ENCODE data around the gene ITGA11. TPM values are rescaled to one million over a fixed set of nuclear protein-coding genes. Genes with fewer than 3 reads are reported as not detected.

The ITGA11 gene
- total and polyA plus RNA-seq, 2 of the 4 experiments (the other 2 are of a cell fraction) = 4.1 to 6.6 TPM

DNA sequence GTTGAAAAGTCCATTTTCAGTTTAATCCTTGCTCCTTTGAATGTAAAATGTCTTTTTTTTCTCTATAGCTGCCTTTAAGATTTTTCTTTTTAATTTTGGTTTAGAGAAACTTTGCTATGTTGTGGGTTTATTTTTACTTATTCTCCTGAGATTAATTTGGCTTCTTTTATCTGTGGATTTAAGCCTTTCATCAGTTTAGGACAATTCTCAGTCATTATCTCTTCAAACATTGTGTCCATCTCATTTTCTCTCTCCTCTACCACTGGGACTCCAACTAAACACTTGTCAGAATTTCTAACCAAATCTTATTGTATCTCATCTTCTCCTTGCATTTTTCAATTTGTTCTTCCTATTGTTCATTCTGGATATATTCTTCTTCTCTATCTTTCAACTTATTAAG lies 12.4 kb upstream of the ITGA11 start:
- H3K27ac ChIP-seq (ENCODE audit: insufficient read depth, low read length) = no peak overlapping the region
- H3K14ac ChIP-seq (replicated peaks; ENCODE audit: low read depth, low read length) = no peak overlapping the region
- H3K23ac ChIP-seq (ENCODE audit: low read depth, low read length) = no peak overlapping the region
- H2BK120ac ChIP-seq (ENCODE audit: low read depth, low read length) = no peak overlapping the region
- H4K20me1 ChIP-seq (ENCODE audit: insufficient read depth, low read length) = no peaks in the 10 kb centered on the region
- H2AK9ac ChIP-seq (replicated peaks; ENCODE audit: low read depth, low read length, poor library complexity) = no peak overlapping the region
- no TSS peak for BruUV-seq (replicated peaks)
- intact Hi-C loops (cut with micrococcal nuclease) (loop anchor here (5.0 kb wide), 1 partner anchor 93 kb away; no protein-coding TSS in a partner anchor), dilution Hi-C loops (cut with HindIII; ENCODE audit: low sequenced_read_pairs, unreplicated experiment) (no loop called here), in situ Hi-C loops (cut with MboI; ENCODE audit: low sequenced_read_pairs) (no loop called here)
- no peak overlapping the region for H2AFZ ChIP-seq (replicated peaks; ENCODE audit: low read length, poor library complexity)
- ChIA-PET POLR2A (ENCODE audit: unreplicated experiment) (no interaction called here), CTCF (no interaction called here)
- TF ChIP-seq, protein P1, sequence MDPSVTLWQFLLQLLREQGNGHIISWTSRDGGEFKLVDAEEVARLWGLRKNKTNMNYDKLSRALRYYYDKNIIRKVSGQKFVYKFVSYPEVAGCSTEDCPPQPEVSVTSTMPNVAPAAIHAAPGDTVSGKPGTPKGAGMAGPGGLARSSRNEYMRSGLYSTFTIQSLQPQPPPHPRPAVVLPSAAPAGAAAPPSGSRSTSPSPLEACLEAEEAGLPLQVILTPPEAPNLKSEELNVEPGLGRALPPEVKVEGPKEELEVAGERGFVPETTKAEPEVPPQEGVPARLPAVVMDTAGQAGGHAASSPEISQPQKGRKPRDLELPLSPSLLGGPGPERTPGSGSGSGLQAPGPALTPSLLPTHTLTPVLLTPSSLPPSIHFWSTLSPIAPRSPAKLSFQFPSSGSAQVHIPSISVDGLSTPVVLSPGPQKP (IDR thresholded peaks at IDR 0.05; ENCODE audit: borderline replicate concordance, low read depth, low read length) = no peak
- TF ChIP-seq SMC3 (IDR thresholded peaks at IDR 0.05; ENCODE audit: low read depth, low read length) (no peak), FOS (IDR thresholded peaks at IDR 0.05; ENCODE audit: low read depth, low read length) (no peak), CHD1 (IDR thresholded peaks at IDR 0.05; ENCODE audit: low read depth, low read length) (no peak), RCOR1 (IDR thresholded peaks at IDR 0.05; ENCODE audit: insufficient replicate concordance, low read length) (no peak), RFX5 (IDR thresholded peaks at IDR 0.05; ENCODE audit: low read depth, low read length) (no peak), MXI1 (IDR thresholded peaks at IDR 0.05; ENCODE audit: borderline replicate concordance, low read depth, low read length) (no peak), CEBPB (IDR thresholded peaks at IDR 0.05; ENCODE audit: low read depth, low read length) (no peak), MAFK (IDR thresholded peaks at IDR 0.05; ENCODE audit: low read depth, low read length) (no peak)
- TF ChIP-seq, protein P2, sequence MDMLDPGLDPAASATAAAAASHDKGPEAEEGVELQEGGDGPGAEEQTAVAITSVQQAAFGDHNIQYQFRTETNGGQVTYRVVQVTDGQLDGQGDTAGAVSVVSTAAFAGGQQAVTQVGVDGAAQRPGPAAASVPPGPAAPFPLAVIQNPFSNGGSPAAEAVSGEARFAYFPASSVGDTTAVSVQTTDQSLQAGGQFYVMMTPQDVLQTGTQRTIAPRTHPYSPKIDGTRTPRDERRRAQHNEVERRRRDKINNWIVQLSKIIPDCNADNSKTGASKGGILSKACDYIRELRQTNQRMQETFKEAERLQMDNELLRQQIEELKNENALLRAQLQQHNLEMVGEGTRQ (IDR thresholded peaks at IDR 0.05; ENCODE audit: low read depth, low read length) = no peak
- TF ChIP-seq, protein P3, sequence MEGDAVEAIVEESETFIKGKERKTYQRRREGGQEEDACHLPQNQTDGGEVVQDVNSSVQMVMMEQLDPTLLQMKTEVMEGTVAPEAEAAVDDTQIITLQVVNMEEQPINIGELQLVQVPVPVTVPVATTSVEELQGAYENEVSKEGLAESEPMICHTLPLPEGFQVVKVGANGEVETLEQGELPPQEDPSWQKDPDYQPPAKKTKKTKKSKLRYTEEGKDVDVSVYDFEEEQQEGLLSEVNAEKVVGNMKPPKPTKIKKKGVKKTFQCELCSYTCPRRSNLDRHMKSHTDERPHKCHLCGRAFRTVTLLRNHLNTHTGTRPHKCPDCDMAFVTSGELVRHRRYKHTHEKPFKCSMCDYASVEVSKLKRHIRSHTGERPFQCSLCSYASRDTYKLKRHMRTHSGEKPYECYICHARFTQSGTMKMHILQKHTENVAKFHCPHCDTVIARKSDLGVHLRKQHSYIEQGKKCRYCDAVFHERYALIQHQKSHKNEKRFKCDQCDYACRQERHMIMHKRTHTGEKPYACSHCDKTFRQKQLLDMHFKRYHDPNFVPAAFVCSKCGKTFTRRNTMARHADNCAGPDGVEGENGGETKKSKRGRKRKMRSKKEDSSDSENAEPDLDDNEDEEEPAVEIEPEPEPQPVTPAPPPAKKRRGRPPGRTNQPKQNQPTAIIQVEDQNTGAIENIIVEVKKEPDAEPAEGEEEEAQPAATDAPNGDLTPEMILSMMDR (conservative IDR thresholded peaks at IDR 0.05; ENCODE audit: low read depth, low read length) = no peak
- no peak overlapping the region for H3K9ac ChIP-seq (ENCODE audit: low read depth, low read length)
- H3K56ac ChIP-seq (ENCODE audit: extremely low read depth, insufficient read depth, low read length) = no peak overlapping the region
- no peak overlapping the region for H3K4me2 ChIP-seq (ENCODE audit: low read depth, low read length)
- no peak for ATAC-seq (ENCODE audit: low read depth)
- DNase-seq = no peak
- no peak overlapping the region for H4K91ac ChIP-seq (ENCODE audit: insufficient read depth, low read depth, low read length)
- H3K4me1 ChIP-seq (ENCODE audit: control insufficient read depth, insufficient read depth, low read length) = peaks cover 15% of the 10 kb centered on the region
- H3K9me3 ChIP-seq (ENCODE audit: control insufficient read depth, insufficient read depth, low read length) = no peaks in the 10 kb centered on the region
- H3K4ac ChIP-seq (ENCODE audit: low read depth, low read length) = no peak overlapping the region
- no peak overlapping the region for H2BK5ac ChIP-seq (ENCODE audit: low read depth, low read length, poor library complexity, severe bottlenecking)
- peaks cover 22% of the 10 kb centered on the region for H3K9me1 ChIP-seq (ENCODE audit: insufficient read depth, low read length)
- H4K8ac ChIP-seq (ENCODE audit: low read depth in 2 of 2, low read length in 2 of 2) = no peak overlapping the region
- H2BK15ac ChIP-seq (ENCODE audit: low read depth, low read length) = no peak overlapping the region
- no peak overlapping the region for H4K5ac ChIP-seq (ENCODE audit: low read depth, low read length)
- no peak overlapping the region for H3K18ac ChIP-seq (ENCODE audit: low read depth, low read length)
- H3K36me3 ChIP-seq (ENCODE audit: control insufficient read depth, insufficient read depth, low read length) = no peaks in the 10 kb centered on the region
- H3K27me3 ChIP-seq (ENCODE audit: control insufficient read depth, insufficient read depth, low read length) = peaks cover 12% of the 10 kb centered on the region
- no peak overlapping the region for H2BK20ac ChIP-seq (ENCODE audit: low read depth, low read length)
- H2AK5ac ChIP-seq (ENCODE audit: low read depth, low read length) = no peak overlapping the region
- H3K4me3 ChIP-seq (ENCODE audit: insufficient read depth, low read depth, low read length) = no peak overlapping the region
- H3K79me1 ChIP-seq (ENCODE audit: low read depth in 1 of 2, low read length in 2 of 2) = no peaks in the 10 kb centered on the region

Data from IMR-90 (cell line).